AG04449 (cell line): Measurements from ENCODE around the gene CDK1.
A peak's percentile ranks its signal among the peaks of the same experiment; 100 is the strongest.

Experiments
- CTCF ChIA-PET: fragments of 350-600 bp; formaldehyde crosslinking; extraction: SDS; loops from one replicate; lab custom pipeline; 2021; ENCODE audit warnings: antibody characterized with exemption; lab: Yijun Ruan, JAX
- POLR2A ChIA-PET: fragments of 400-600, 350-600 bp; formaldehyde crosslinking; extraction: SDS; loops from one replicate; lab custom pipeline; 2020; ENCODE audit warnings: antibody characterized with exemption, inconsistent platforms; lab: Yijun Ruan, JAX
- DNase-seq: peaks from one replicate; pipeline ENCODE4 v3.0.0-alpha.2; 2010; ENCODE audit warnings: low read depth, low spot score
- H3K4me3 ChIP-seq: 2 replicates; pipeline ENCODE4 v1.5.1; 2011; ENCODE audit warnings: low read depth, mild to moderate bottlenecking, control low read depth, low read length
- CTCF ChIP-seq: IDR thresholded peaks from one replicate; pipeline ENCODE4 v1.5.1; 2011; ENCODE audit warnings: mild to moderate bottlenecking, moderate library complexity, low read length, control low read depth, inconsistent platforms; ENCODE audit not compliant: insufficient read depth; ENCODE audit errors: missing control alignments

CDK1 gene

GRCh38 chr10:60810437-60811182 is 32.3 kb downstream of the CDK1 start:
- H3K4me3 ChIP-seq = no peak overlapping the region
- TF ChIP-seq CTCF = no peak
- no peak for DNase-seq
- POLR2A ChIA-PET = no interaction called here
- CTCF ChIA-PET = interaction anchor here (0.6 to 1.7 kb wide), 4 partner anchors 8 to 473 kb away, joined by 3 to 6 read pairs (median 3); no protein-coding TSS in a partner anchor

- peak; percentile 69 for TF ChIP-seq CTCF
- POLR2A ChIA-PET = no interaction called here
- H3K4me3 ChIP-seq = no peak overlapping the region
- CTCF ChIA-PET = interaction anchor here (0.6 to 4.9 kb wide), 8 partner anchors 132 to 916 kb away, joined by 3 to 41 read pairs (median 3); no protein-coding TSS in a partner anchor
- peak; percentile 66 for DNase-seq
Measured at GRCh38 chr10:60816628-60817397, 38.5 kb downstream of the CDK1 start.

- H3K4me3 ChIP-seq = no peak overlapping the region
- TF ChIP-seq CTCF = no peak
- DNase-seq = no peak
- POLR2A ChIA-PET = no interaction called here
- CTCF ChIA-PET = interaction anchor here (0.7 to 4.9 kb wide), 9 partner anchors 11 to 1428 kb away, joined by 3 to 41 read pairs (median 3); no protein-coding TSS in a partner anchor
Measured at GRCh38 chr10:60817398-60817805, 39.1 kb downstream of the CDK1 start.

- POLR2A ChIA-PET = interaction anchor here (0.5 kb wide), 1 partner anchor 825 kb away, joined by 3 read pairs; no protein-coding TSS in a partner anchor
- peak; percentile 68 for DNase-seq
- CTCF ChIA-PET = interaction anchor here (0.9 to 4.9 kb wide), 7 partner anchors 8 to 1427 kb away, joined by 3 to 41 read pairs (median 3); no protein-coding TSS in a partner anchor
- TF ChIP-seq CTCF = no peak
- H3K4me3 ChIP-seq = no peak overlapping the region
Measured at GRCh38 chr10:60818134-60818770, 40.0 kb downstream of the CDK1 start.

- CTCF ChIA-PET = interaction anchor here (1.0 to 4.9 kb wide), 13 partner anchors 9 to 913 kb away, joined by 3 to 41 read pairs (median 9); no protein-coding TSS in a partner anchor
Measured at GRCh38 chr10:60819271-60819670, 41.0 kb downstream of the CDK1 start.

More at GRCh38 chr10:60819271-60819670, 41.0 kb downstream of the CDK1 start:
- H3K4me3 ChIP-seq = no peak overlapping the region
- POLR2A ChIA-PET = no interaction called here
- no peak for TF ChIP-seq CTCF
- no peak for DNase-seq
